Omental fat pad (tissue), 4 donors: ENCODE measurements around the gene TSHR. TPM values are rescaled to one million over a fixed set of nuclear protein-coding genes. Genes with fewer than 3 reads are reported as not detected.

ENCODE experiments used
- ATAC-seq: fragments of 150-250 bp; one replicate; pipeline ENCODE4 v1.9.1; 2016; ENCODE audit warnings: mild to moderate bottlenecking, moderate library complexity; ENCODE audit not compliant: low FRiP score
- DNase-seq: peaks from one replicate; pipeline ENCODE4 v3.0.0-alpha.2; 2019; ENCODE audit warnings: low spot score
- CTCF ChIP-seq, 3 donors: fragments of 450-650 bp; IDR thresholded peaks; one replicate each; pipeline ENCODE4 v1.5.1; 2016 to 2017; ENCODE audit warnings: antibody characterized with exemption in 3 of 3, mild to moderate bottlenecking in 3 of 3, moderate library complexity in 2 of 3
- total RNA-seq, 4 donors: library from RNA; depleted of rRNA; stranded (reverse); fragments of >200 nt; gene quantifications; one replicate each; pipeline ENCODE4 v1.1.0, GENCODE V29; 2016

The TSHR gene
- total RNA-seq, 4 donors from 2014 or later: 0.36 to 0.79 (median 0.74) TPM; not detected in 1

- ATAC-seq: peak; percentile 53
- DNase-seq: peak; percentile 43
- no peak for TF ChIP-seq CTCF (IDR thresholded peaks at IDR 0.05)
These were observed 220.8 kb downstream of the TSHR start for GRCh38 chr14:81176241-81176640.

DNA sequence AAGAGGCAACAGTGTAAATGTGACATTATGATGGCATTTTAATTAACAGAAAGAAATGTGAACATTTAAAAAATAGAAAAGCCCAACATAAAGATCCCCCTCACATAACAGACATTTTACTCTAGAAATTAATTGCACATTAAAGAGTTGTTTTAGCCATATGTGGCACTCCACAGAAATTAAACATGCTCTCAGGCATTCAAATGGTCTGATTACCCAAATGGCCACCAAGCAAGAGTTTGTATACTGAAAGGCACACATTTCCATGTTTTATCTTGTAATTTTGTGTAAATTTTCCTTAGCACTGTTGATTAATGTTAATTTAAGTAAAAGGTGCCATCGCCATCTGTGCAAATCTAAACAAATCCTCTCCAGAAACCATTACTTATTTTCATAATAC lies 221.8 kb downstream of the TSHR start:
- TF ChIP-seq CTCF (IDR thresholded peaks at IDR 0.05): no peak
- ATAC-seq: no peak
- DNase-seq: no peak

DNA sequence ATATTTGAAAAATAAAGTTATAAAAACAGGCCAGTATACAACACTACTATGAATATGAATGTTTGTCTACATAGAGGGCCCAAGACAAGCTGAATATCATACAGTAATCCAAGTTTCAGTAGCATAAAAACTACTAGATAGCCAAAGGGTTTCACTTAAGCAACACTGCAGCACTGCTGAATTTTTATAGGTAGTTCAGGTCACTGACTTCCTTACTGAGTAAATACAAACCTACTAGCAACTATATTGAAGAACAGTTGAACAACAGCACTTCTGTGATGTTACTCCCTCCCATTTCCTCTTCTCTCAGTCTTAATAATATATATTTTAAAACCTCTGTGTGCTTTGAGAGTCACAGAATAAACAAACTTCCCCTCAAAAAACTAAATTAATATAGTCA lies 222.6 kb downstream of the TSHR start:
- no peak for TF ChIP-seq CTCF (IDR thresholded peaks at IDR 0.05)
- ATAC-seq (no peak), DNase-seq (no peak)

GRCh38 chr14:81179631-81180030 lies 224.2 kb downstream of the TSHR start:
- no peak for TF ChIP-seq CTCF (IDR thresholded peaks at IDR 0.05)
- DNase-seq (no peak), ATAC-seq (no peak)

GRCh38 chr14:81187832-81188522 lies 232.6 kb downstream of the TSHR start:
- no peak for ATAC-seq

GRCh38 chr14:81192594-81192993 lies 237.2 kb downstream of the TSHR start:
- TF ChIP-seq CTCF (IDR thresholded peaks at IDR 0.05): no peak
- no peak for ATAC-seq
- no peak for DNase-seq

More at GRCh38 chr14:81187832-81188522, 232.6 kb downstream of the TSHR start:
- no peak for TF ChIP-seq CTCF (IDR thresholded peaks at IDR 0.05)
- DNase-seq: no peak

- no peak for TF ChIP-seq CTCF (IDR thresholded peaks at IDR 0.05)
- DNase-seq (no peak), ATAC-seq (no peak)
These were observed 238.7 kb downstream of the TSHR start for GRCh38 chr14:81193924-81194633.
